Testis (tissue), 2 donors: ENCODE measurements around the gene TMEM63C.

Experiments
- POLR2A ChIP-seq: fragments of 450-650 bp; IDR thresholded peaks from one replicate; pipeline ENCODE4 v1.6.1; 2017; ENCODE audit warnings: antibody characterized with exemption, mild to moderate bottlenecking, moderate library complexity
- TF ChIP-seq, protein P1 (sequence below), 3 experiments: fragments of 450-650 bp in 2 of 3; fragments of 200-600 bp in 1 of 3; sonication (generic) in 1 of 3; IDR thresholded peaks; one replicate each; pipeline ENCODE4 v1.5.1; 2016 to 2019; ENCODE audit warnings: antibody characterized with exemption in 3 of 3, mild to moderate bottlenecking in 2 of 3, moderate library complexity in 1 of 3

DNA sequence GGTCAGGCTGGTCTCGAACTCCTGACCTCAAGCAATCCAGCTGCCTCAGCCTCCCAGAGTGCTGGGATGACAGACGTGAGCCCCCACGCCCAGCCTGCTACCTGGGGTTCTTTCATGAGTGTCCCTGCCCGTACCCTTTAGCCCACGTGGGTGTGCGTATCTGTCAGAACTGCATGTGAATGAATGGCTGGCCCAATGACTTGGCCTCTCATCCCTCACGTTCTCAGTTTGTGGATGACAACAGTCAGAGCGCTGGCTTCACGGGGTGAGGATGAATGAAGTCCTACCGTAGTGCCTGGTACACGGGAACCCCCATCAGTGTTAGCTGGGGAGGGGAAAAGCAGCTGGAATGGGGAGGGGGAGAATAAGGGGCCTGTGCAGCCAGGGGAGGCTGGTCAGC is 23.9 kb upstream of the TMEM63C start:
- TF ChIP-seq POLR2A, result no peak
- TF ChIP-seq, protein P1, sequence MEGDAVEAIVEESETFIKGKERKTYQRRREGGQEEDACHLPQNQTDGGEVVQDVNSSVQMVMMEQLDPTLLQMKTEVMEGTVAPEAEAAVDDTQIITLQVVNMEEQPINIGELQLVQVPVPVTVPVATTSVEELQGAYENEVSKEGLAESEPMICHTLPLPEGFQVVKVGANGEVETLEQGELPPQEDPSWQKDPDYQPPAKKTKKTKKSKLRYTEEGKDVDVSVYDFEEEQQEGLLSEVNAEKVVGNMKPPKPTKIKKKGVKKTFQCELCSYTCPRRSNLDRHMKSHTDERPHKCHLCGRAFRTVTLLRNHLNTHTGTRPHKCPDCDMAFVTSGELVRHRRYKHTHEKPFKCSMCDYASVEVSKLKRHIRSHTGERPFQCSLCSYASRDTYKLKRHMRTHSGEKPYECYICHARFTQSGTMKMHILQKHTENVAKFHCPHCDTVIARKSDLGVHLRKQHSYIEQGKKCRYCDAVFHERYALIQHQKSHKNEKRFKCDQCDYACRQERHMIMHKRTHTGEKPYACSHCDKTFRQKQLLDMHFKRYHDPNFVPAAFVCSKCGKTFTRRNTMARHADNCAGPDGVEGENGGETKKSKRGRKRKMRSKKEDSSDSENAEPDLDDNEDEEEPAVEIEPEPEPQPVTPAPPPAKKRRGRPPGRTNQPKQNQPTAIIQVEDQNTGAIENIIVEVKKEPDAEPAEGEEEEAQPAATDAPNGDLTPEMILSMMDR (IDR thresholded peaks at IDR 0.05), result no peak
